HG03060 (cell line): Measurements from ENCODE around the gene HOXB3.

Experiments used
- ATAC-seq: cut with Tn5 transposase; IDR thresholded peaks from one replicate; pipeline ENCODE4 v1.9.1; 2021; ENCODE audit warnings: low read depth, moderate number of reproducible peaks; ENCODE audit not compliant: unreplicated experiment

Gene HOXB3

DNA sequence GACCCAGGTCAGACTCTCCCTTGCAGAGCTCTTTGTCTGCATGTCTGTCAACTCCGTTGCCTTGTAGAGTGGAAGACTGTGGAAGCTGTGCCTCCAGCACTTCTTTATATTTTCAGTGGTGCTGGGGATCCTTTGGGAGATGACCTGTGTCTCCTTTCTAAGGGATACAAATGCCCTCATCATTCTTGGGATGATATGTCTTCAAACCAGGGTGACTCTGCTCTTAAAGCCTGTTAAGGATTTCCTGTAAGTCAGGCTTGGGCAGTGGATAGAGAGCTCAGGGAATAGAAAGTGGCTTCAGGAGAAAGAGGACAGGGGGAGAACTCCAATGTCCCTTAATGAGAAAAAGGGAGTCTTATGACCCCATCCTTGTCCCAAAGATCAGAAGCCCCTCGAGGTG, 1.5 kb downstream of the HOXB3 start:
- ATAC-seq = no peak

DNA sequence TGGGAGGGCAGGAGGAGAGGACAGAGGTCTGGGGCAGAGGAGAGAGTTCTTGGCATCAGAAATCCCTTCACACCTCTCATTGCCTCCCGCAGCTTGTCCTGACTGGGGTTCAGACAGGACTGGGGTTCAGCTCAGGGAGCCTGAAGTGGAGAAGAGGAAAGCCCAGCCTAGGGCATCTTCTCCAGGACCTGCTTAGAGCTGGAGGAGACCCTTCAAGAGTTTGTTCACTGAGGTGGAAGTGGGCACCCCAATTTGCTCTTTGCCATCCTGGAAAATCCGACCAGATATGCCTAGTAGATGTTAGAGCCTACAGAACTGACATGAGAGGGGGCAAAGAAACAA, 2.0 kb downstream of the HOXB3 start:
- ATAC-seq = no peak

DNA sequence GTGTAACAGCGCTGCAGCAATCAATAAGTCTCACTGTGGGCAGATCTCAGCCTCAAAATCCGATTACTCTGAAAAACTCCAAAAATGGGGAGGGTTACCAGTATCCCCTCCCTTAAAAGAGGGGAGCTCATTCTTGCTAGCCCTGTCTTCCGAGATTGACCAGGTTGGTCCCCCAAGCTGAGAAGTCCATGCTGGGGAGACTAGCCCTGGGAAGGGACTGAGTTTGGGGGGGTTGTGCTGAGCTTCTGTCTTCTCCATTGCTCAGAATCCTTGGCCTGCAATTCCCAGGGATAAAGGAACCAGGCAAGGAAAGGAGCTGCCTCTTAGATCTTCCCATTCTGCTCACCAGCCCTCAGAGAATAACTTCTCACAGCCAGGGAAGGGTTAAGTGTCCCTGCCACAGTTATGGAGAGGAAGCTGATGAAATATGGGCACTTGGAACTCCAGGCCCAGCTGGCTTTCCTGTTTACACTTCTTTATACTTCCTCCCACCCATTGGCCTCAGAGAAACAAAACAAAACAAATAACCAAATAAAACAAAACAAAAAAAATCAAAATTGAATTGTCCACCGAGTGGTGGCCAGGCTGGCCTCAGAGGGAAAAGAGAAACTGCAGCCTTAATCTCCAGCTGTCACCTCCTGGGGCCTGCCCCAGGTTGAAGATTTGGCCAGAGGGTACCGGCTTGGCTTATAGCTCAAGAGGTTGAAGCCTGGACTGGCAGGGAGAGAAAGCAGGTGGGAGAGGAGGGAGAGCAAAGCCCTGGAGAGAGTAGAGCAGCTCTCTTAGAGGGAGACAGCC, 2.6 kb downstream of the HOXB3 start:
- no peak for ATAC-seq

DNA sequence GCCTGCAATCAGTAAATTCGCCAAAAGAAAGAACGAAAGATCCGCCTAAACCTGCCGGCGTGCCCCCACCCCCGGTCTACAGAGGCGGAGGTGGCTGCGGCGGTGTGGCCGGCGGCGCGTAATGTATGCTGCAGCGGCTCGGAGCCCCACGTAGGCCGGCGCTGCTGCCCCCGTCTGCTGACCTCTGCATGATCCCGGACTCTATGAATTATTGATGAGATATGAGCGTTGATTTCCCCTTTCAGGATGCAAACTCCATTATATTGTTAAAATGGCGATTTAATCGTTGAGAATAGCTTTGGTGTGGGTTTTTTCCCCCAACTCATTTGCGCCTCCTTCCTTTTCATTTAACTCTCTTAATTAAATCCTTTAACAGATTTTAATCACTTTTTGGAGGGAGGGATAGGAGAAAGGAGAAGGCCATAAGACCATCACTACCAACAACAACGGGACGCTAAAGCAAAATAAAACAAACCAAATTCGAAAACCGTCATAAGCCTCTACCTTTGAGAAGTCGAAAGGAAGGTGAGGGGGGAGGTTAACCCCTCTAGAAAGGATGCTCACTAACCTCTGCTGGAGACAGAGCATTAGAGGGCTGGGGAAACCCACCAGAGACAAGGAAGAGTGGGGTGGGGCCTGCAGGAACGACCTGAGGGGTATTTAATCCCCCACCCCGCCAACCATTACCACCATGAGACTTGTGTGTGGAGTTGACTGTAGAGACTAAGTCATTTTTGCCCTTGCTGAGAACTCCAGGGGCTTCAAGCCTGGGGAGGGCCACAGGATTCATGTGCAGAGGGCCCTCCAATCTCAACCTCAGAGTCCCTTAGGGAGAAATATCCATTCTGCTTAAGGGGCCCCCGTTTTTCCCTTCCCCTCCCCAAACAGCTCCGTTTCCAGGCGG, 3.4 kb downstream of the HOXB3 start:
- no peak for ATAC-seq

DNA sequence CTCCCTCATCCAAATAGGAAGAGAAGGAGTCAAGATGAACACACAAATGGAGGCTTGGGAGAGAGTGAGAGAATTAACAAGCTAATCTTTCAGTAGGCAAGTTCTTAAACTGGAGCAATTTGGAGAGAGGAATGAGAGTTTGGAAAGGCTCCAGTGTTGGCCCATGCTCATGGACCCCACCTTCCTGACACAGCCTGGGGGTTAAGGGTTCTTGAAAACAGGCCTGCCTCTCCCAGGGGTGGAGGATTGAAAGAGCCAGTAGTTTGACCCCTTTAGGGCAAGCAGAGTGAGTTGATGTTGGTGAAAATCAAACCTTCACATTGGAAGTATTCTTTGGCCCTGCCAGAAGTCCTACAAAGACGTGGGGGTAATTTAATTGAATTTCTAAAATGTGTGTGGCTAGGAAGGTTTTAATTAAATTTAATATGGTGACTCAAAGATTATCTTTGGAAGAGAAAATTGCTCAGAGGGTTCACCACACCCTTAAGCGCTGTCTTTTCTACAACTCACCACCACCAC, 5.8 kb downstream of the HOXB3 start:
- ATAC-seq = no peak

DNA sequence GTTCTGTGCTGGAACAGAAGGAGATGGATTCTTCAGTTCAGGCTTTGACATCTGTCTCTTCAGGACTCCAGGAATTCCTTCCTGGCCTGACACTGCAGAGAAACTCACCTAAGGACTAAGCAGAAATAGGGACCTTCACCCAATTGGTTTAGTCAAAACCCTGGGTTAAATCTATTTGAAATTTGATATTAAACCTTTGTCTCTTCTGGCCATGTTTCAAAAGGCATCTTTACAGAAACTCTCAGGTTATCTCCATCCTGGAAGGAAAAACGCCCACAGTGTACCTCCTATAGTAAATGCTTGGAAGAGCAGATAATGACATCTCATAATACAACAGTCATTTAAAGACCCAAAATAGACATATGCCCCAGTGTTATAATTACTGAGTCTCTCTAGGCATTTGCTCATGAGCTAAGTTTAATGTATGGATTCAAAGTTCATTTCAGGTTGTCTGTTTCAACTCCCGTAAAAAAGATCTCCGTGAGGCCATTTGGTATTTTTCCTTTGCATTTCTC, 6.3 kb downstream of the HOXB3 start:
- ATAC-seq = no peak

DNA sequence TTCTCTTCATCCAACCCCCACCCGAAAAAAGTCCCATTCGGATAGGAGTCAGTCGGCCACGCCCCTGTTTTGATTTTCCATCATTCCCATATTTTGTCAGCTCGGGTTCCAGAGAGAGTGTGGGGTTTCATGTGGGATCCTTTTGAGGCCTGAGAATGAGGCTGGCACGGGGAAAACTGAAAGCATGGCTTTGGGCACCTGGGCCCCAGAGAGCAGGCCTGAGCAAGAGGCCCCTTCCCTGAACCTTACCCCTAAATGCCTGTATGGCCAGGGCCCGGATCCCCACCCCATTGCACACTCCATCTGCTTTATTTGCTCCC, 7.3 kb downstream of the HOXB3 start:
- ATAC-seq = no peak

DNA sequence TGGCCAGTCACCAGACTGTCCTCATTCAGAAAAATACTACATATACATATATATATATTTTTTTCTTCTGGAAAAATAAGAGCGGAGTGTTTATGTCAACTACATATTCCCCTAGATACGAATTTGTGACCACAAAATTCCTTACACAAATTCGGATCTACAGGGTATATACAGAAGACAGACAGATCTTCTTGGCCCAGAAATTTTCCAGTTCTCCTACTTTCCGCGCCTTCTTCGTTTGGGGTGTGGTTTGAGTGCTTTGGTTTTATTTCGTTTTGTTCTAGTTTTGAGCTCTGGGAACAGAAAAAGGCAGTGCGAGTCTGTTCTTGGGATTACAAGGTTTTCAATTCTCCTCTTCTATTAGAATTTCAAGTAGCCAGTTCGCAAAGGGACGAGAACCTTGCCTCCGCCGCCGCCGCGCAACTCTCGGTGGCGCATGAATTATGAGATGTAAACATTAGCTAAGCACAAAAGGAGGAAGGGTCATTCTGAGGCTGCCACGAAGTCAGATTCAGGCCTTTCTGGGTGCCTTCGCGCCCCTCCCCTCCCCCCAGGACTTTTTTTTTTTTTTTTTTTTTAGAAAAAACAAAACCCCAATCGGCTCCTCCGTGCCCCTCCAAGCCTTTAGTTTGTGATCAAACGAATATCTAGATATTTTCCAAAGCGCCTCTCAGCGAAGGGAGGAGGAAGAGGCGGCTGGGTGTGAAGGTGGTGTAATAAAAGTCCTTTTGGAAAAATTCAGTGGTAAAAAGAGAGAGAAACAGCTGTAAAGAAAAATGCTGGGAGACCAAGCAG, 10.1 kb downstream of the HOXB3 start:
- no peak for ATAC-seq

DNA sequence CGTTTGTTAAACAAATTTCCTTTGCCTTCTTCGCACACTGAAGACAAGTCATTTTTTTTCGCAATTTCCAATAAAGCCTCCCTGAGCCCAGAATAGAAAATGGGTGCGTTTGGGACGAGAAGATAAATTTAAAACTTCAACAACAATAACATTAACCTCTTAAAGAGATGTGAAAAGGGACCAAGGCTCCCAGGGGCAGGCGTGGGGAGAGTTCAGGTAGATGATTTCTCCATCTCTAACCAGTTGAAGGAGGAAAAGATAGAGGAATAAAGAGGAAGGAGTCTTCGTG, 10.6 kb downstream of the HOXB3 start:
- ATAC-seq = no peak

DNA sequence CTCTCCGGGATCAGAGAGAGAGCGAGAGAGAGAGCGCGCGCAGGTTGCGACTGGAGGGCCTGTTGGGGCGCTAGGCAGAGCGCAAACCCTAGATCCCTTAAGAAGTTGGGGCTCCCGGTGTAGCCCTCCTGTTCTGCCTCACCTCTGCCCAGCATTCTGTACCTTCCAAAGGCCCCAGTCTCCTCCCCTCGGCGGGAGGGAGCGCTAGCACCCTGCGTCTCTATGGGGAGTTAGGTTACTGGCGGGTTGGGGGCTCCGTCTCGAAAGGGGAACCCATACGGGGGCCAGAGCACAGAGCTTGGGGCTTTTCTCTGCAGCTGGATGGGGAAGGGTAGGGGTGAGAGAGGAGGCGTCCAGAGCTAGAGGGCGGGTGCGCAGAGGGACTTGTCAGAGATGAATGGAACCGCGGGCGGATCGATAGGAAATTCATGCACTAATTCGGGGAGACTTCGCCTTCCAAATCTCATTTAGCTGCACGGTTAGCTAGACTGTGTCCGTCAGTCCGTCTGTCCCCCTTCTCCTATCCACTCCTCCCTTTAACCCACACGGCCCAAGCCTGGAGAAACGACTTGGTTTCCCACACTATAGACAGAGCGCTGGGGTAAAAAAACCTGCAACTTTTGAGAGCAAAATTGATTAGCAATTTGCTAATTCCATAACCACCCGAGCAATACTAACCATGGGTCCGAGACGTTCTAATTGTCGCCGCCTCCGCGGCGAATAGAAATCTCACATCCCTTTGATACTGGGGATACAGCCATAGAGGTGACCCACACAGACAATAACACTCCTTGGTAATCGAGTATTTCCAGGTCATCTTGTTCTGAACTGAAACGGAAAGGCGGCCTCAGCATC, 11.2 kb downstream of the HOXB3 start:
- ATAC-seq = no peak

DNA sequence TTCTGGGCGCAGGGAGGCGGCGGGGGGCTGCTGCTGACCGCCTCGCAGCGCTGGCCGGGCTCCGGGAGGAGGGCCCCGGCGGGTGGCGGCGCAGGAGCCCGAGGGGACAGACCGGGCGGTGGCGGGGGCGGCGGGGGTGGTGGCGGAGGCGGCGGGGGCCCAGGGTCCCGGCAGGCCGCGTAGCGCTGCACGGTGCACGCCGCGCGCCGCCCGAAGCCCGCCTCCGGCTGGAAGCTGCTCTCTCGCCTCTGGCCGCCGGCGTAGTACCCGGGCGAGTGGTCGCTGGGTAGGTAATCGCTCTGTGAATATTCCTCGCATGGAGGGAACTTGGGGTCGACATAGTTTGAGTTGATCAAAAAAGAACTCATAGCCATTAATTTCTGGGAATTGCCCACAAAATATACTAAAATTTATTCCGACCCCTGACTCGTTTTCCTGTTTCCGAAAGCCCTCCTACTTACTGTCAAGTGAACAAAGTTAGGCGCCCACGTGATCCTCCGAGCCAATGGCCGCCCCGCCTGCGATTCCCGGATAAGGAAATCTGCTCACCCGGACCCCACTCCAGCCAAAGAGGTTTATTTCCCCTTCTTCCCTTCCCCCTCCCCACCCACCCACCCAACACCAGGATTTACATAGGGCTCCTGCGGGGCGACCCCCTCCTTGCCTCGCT, 12.0 kb downstream of the HOXB3 start, which contains the start of gene HOXB4:
TSS of gene HOXB4 (minus strand) at position 405 of the 670 bp plus-strand sequence. CDS start at position 374, 31 bp downstream.
- no peak for ATAC-seq

DNA sequence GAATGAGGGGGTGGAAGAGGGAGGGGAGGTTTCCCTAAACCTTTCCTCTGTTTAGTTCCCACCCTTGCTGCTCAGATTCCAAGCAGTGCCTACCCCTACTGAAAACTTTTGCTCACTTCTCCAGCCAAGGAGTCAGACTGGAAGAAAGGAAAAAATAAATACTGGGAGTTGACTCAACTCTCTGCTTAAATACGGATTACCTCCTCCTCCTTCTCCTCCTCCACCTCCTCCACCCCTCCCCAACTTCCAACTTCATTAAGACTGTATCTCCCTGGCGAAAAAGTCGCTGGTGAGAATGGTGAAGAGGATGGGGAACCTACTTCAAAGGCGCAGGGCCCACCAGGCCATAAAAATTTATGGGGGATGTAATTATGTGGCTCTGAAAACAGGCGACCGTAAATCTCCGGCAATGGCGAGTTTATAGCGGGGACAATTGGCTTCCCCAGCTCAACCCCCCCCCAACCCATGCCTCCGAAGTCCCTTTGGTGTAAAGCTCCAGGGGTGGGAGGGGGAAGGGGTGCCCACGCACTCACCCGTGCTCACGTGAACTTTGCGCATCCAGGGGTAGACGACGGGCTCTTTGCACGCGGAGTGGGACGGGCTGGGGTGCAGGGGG, 12.6 kb downstream of the HOXB3 start:
- no peak for ATAC-seq

DNA sequence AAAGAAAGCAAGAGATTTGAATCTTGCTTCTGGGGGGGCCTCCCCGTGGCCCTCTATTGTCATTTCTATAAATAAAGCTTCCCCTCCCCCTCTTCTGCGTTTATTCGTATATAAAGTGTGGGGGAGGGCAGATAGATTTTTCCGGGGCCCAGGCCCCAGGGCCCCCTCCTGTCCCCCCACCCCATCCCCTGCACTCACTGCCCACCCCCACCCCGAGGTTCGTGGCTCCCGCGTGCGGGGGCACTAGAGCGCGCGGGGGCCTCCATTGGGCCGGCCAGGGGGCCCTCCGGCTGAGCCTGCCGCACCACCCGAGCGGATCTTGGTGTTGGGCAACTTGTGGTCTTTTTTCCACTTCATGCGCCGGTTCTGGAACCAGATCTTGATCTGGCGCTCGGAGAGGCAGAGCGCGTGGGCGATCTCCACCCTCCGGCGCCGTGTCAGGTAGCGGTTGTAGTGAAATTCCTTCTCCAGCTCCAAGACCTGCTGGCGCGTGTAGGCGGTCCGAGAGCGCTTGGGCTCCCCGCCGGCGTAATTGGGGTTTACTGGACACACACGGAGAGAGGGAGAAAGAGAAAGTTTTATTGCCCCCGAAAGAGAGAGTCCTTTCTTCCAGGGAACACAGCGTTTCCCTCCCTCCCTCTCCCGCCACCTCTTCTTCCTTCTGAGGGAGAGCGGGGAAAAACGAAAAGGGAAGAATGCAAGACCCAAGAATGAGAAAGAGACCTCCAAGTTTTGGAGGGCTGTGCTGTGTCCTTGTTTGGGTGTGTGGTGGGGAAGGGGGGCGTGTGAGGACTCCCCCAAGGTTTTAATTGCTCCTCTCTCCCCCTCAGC, 13.3 kb downstream of the HOXB3 start:
- ATAC-seq = no peak

DNA sequence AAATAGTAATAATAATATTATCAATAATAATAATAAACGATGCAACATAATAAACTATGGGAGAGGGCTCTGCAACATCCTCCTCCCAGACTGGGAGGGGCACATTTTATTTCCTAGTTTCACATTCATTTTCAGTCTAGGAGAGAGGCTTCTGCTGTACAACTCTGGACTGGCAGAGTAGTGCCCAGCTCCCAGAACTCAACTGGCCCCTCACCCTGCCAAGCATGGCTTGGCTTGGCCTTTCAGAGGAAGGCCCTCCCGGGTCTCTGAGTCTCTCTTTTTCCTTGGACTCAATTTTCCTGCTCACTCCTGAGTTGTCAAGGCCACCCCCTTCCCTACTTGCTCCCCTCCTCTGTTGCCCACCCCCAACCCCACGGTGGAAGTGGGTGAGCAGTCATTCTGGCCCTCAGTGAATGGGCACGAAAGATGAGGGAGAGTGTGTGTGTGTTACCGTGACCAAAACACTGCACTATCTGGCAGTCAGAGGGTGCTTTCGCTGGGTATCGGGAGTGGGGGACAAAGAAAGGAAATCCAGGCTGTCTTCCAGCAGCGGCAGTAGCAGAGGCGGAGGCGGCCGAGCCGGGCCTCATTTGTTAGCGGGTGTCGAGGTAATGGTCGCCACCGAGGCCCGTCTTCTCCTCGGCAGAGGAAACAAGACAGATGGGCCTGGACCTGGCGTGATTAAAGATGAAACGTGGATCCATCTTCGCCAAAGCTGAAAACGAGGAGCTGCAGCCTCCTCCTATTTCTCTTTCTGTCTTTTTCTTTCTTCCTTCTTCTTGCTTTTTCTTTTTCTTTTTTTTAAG, 14.2 kb downstream of the HOXB3 start:
- no peak for ATAC-seq

DNA sequence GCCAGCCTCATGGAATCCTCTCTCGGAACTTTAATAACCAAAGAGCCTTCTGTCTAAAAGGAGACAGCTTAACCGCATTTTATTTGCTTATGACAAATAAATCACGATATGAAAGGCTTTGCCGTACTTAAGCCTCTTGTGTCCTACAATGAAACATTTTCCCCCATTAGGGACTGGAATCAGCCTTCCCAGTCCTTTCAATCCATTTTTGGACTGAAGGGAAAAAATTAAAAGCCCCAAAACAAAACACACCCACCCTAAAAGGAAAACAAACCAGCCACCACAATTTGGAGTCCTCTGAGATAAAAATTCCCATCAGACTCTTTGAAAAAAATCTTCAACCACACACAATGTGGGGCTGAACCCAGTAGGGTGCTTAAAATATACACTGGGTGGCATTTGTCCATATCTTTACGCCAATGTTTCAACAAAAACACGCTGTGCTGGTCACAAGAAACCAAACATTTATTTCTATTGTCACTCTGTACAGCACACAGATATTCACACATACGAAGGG, 14.9 kb downstream of the HOXB3 start:
- ATAC-seq = no peak

DNA sequence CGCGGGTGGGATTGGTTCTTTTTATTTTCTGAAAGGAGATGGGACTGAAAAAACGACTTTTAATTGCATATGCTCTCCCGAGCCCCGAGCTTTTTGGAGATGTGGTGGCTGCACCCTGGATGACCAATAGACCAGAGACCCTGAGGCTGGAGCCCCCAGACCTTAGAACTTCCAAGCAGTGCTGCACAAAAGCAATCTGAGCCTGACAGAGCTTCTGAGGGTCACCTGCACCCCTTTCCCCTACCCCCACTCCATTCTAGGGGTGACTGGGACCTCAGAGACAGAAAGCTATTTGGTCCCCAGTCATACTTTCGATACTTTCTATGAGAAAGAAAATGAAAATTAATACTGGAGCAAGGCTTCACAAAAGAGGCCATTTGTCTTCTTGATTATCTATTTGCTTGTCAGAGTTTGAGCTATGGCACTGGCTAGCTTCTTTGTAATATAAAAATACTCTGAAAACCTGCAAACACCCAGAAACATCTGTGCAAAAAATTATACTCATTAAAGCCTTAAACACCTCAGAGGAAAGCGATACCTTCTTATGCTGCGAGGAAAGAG, 15.5 kb downstream of the HOXB3 start:
- ATAC-seq = no peak
